Endothelial cell (in vitro differentiated cells): ENCODE results near the gene NLK. TPM values are rescaled to one million over a fixed set of nuclear protein-coding genes. Genes with fewer than 3 reads are reported as not detected.

Experiments used
- DNase-seq: peaks from one replicate; pipeline ENCODE4 v3.0.0; 2021; ENCODE audit warnings: low spot score
- H3K27ac Mint-ChIP-seq: one replicate; pipeline ENCODE4 v1.8.0; 2021; ENCODE audit warnings: mixed read lengths, inconsistent platforms; ENCODE audit not compliant: unreplicated experiment
- H3K27me3 Mint-ChIP-seq: one replicate; pipeline ENCODE4 v1.8.0; 2021; ENCODE audit warnings: mild to moderate bottlenecking, moderate library complexity, mixed read lengths, inconsistent platforms; ENCODE audit not compliant: unreplicated experiment
- H3K36me3 Mint-ChIP-seq: one replicate; pipeline ENCODE4 v1.8.0; 2021; ENCODE audit warnings: mild to moderate bottlenecking, low read depth, mixed read lengths, inconsistent platforms; ENCODE audit not compliant: unreplicated experiment
- H3K4me1 Mint-ChIP-seq: one replicate; pipeline ENCODE4 v1.8.0; 2021; ENCODE audit warnings: mild to moderate bottlenecking, mixed read lengths, inconsistent platforms; ENCODE audit not compliant: unreplicated experiment
- H3K4me3 Mint-ChIP-seq: one replicate; pipeline ENCODE4 v1.8.0; 2021; ENCODE audit warnings: mild to moderate bottlenecking, mixed read lengths, inconsistent platforms; ENCODE audit not compliant: unreplicated experiment
- H3K9me3 Mint-ChIP-seq: one replicate; pipeline ENCODE4 v1.8.0; 2021; ENCODE audit warnings: mixed read lengths, inconsistent platforms; ENCODE audit not compliant: unreplicated experiment
- total RNA-seq: library from RNA; stranded (reverse); fragmentation: NEBNext Ultra II Directional; extraction: Animal tissue kit (Norgen Biotek cat#: 25700); gene quantifications from one replicate; pipeline ENCODE4 v1.2.1, GENCODE V29; 2021; ENCODE audit not compliant: unreplicated experiment
- TF ChIP-seq, protein P1 (sequence below): fragments of 200-600 bp; sonication (generic); IDR thresholded peaks from one replicate; pipeline ENCODE4 v1.5.0; 2021; ENCODE audit warnings: antibody characterized with exemption; ENCODE audit not compliant: unreplicated experiment

Gene NLK
- total RNA-seq, 1 donor from 2014 or later: 53.7 TPM

DNA sequence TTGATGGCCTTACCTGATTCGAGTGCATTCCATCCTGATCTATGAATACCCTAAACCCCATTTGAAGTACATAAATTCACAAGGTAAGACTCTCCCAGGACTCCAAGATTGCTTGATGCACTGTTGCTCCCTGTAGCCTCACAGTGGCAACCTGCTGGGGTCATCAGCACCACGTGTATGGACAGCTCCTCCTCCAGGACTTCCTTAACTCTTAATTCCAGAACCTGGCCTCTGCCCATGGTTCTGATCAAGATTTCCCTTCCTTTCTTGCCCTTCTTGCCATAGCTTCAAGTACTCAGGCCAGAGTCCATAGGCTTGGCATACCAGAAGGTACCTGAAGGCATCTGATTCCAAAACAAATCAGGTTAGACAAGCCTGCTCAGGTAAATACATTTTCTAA is 34.0 kb upstream of the NLK start:
- Mint-ChIP-seq H3K4me3 (no peak overlapping the region), H3K36me3 (no peaks in the 10 kb centered on the region), H3K27me3 (peaks cover 3% of the 10 kb centered on the region), H3K27ac (no peak overlapping the region), H3K4me1 (no peaks in the 10 kb centered on the region), H3K9me3 (no peaks in the 10 kb centered on the region)
- TF ChIP-seq, protein P1, sequence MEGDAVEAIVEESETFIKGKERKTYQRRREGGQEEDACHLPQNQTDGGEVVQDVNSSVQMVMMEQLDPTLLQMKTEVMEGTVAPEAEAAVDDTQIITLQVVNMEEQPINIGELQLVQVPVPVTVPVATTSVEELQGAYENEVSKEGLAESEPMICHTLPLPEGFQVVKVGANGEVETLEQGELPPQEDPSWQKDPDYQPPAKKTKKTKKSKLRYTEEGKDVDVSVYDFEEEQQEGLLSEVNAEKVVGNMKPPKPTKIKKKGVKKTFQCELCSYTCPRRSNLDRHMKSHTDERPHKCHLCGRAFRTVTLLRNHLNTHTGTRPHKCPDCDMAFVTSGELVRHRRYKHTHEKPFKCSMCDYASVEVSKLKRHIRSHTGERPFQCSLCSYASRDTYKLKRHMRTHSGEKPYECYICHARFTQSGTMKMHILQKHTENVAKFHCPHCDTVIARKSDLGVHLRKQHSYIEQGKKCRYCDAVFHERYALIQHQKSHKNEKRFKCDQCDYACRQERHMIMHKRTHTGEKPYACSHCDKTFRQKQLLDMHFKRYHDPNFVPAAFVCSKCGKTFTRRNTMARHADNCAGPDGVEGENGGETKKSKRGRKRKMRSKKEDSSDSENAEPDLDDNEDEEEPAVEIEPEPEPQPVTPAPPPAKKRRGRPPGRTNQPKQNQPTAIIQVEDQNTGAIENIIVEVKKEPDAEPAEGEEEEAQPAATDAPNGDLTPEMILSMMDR: no peak
- DNase-seq: peak; percentile 76

GRCh38 chr17:28010406-28010805 is 32.1 kb upstream of the NLK start:
- no peak for DNase-seq
- Mint-ChIP-seq H3K9me3 (no peaks in the 10 kb centered on the region), H3K27me3 (peaks cover 6% of the 10 kb centered on the region), H3K27ac (no peak overlapping the region), H3K4me1 (no peaks in the 10 kb centered on the region), H3K36me3 (no peaks in the 10 kb centered on the region), H3K4me3 (no peak overlapping the region)
- TF ChIP-seq, protein P1: no peak

GRCh38 chr17:28018439-28019070 is 23.9 kb upstream of the NLK start:
- peaks cover 4% of the 10 kb centered on the region for H3K27me3 Mint-ChIP-seq
- no peak overlapping the region for H3K4me3 Mint-ChIP-seq
- TF ChIP-seq, protein P1: no peak
- H3K4me1 Mint-ChIP-seq: no peaks in the 10 kb centered on the region
- no peak for DNase-seq
- no peaks in the 10 kb centered on the region for H3K36me3 Mint-ChIP-seq
- H3K27ac Mint-ChIP-seq: no peak overlapping the region
- no peaks in the 10 kb centered on the region for H3K9me3 Mint-ChIP-seq

GRCh38 chr17:28020515-28020914 is 22.0 kb upstream of the NLK start:
- TF ChIP-seq, protein P1: no peak
- H3K36me3 Mint-ChIP-seq: no peaks in the 10 kb centered on the region
- H3K9me3 Mint-ChIP-seq: no peaks in the 10 kb centered on the region
- H3K4me3 Mint-ChIP-seq: no peak overlapping the region
- no peak overlapping the region for H3K27ac Mint-ChIP-seq
- no peak for DNase-seq
- no peaks in the 10 kb centered on the region for H3K4me1 Mint-ChIP-seq
- peaks cover 1% of the 10 kb centered on the region for H3K27me3 Mint-ChIP-seq

- Mint-ChIP-seq H3K27ac (no peak overlapping the region), H3K27me3 (no peaks in the 10 kb centered on the region), H3K4me3 (no peak overlapping the region), H3K9me3 (no peaks in the 10 kb centered on the region), H3K4me1 (no peaks in the 10 kb centered on the region), H3K36me3 (no peaks in the 10 kb centered on the region)
- TF ChIP-seq, protein P1: no peak
- DNase-seq: no peak
Observed at GRCh38 chr17:28029044-28029443, 13.4 kb upstream of the NLK start.
